ENCODE measurements around the gene LDLRAD4. TPM values are rescaled to one million over a fixed set of nuclear protein-coding genes. Genes with fewer than 3 reads are reported as not detected.

Gene LDLRAD4
- total RNA-seq, 1 donor = 0.43 TPM

DNA sequence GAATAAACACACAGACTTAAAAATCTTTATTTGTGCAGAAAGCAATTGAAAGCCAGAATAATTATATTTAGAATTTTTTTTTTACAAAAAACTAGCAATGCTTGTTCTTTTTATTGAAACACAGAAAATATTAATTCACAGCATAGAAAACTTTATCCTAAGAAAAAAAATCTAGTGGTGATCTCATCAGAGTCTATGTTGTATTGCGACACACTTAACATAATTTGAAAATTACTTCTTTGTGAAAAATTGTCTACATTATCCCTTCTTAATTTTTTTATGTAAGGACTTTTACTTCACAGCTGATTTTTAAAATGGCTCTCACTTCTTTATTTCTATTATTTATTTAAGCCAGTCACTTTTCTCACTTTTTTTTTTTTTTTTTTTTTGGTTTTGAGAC, 103.4 kb downstream of the LDLRAD4 start:
- TF ChIP-seq, protein P1, sequence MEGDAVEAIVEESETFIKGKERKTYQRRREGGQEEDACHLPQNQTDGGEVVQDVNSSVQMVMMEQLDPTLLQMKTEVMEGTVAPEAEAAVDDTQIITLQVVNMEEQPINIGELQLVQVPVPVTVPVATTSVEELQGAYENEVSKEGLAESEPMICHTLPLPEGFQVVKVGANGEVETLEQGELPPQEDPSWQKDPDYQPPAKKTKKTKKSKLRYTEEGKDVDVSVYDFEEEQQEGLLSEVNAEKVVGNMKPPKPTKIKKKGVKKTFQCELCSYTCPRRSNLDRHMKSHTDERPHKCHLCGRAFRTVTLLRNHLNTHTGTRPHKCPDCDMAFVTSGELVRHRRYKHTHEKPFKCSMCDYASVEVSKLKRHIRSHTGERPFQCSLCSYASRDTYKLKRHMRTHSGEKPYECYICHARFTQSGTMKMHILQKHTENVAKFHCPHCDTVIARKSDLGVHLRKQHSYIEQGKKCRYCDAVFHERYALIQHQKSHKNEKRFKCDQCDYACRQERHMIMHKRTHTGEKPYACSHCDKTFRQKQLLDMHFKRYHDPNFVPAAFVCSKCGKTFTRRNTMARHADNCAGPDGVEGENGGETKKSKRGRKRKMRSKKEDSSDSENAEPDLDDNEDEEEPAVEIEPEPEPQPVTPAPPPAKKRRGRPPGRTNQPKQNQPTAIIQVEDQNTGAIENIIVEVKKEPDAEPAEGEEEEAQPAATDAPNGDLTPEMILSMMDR (IDR thresholded peaks at IDR 0.05; ENCODE audit: insufficient read depth, low read depth, low read length) = no peak
- no peak for DNase-seq (ENCODE audit: low read depth)

DNA sequence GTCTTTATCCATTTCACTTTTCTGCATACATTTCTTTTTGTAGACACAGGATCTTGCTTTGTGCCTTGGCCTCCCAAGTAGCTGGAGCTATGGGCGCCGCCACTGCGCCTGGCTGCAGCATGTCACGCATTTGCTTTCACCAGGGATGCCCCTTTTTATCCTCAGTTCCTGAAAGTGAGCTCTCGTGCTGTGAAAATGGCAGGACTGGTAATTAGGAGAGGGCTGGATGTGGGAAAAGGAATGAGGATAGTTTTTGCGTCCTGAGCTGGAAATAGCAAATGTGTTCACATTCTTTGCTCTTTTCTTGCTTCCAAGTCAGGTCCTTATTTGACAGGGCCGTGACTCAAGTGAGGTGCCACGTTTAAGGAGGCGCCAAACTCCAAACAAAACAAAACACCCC, 104.6 kb downstream of the LDLRAD4 start:
- DNase-seq (ENCODE audit: low read depth) = no peak
- no peak overlapping the region for H3K4me3 ChIP-seq (ENCODE audit: low read depth, low read length)
- TF ChIP-seq, protein P1 (IDR thresholded peaks at IDR 0.05; ENCODE audit: insufficient read depth, low read depth, low read length) = no peak

More for the DNA sequence above, 103.4 kb downstream of the LDLRAD4 start:
- no peak overlapping the region for H3K4me3 ChIP-seq (ENCODE audit: low read depth, low read length)

DNA sequence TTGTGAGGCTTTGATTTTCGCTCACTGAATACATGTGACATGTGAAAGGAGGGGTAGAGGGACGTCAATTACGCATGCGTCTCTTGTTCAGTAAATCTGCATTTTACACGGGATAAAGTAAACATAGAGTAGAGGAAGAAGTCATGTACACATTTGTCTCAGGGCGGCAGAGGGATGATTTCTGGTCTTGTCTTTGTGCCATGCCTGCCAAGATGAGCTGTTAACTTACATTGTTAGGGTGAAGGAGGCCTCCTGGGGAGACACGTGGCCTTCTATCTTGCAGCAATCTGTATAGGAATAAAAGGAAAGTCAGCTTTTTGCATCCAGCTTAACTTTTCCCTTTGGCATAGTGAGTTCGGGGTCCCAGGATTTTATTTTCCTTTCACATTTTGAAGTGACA, 106.3 kb downstream of the LDLRAD4 start:
- DNase-seq (ENCODE audit: low read depth) = no peak
- TF ChIP-seq, protein P1 (IDR thresholded peaks at IDR 0.05; ENCODE audit: insufficient read depth, low read depth, low read length) = no peak
- no peak overlapping the region for H3K4me3 ChIP-seq (ENCODE audit: low read depth, low read length)

DNA sequence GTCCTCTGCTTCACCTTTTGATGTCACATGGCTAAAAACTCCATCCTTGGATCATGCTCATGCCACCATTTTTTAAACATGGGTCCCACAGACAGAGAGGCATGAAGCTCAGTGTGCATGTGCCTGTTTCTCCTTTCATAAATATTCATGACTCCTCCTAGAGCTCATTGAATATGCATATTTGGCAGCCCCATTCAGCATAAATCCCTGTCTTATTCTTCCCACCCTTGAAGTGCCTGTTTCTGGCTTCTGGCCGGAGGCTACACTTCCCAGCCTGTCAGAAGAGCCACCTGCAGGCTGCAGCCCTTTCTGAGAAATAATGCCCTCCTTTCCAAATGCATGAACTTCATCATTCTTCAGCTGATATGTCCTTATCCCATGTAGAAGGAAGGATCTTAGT, 109.7 kb downstream of the LDLRAD4 start:
- TF ChIP-seq, protein P1 (IDR thresholded peaks at IDR 0.05; ENCODE audit: insufficient read depth, low read depth, low read length) = no peak
- H3K4me3 ChIP-seq (ENCODE audit: low read depth, low read length) = no peak overlapping the region
- DNase-seq (ENCODE audit: low read depth) = no peak

DNA sequence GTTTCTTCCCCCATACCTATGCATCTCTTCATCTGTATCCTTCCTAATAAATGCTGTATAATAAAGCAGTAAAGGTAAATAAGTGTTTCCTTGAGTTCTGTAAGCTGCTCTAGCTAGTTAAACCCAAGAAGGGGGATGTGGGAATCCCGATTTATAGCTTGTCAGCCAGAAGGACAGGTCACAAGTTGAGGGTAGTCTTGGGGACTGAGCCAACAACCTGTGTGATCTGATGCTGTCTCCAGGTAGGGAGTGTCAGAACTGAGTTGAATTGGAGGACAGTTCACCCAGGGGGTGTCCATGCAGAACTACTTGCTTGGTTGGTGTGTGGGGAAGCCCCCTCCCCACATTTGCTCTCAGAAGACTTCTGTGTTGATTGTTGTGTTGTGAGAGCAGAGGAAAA, 112.4 kb downstream of the LDLRAD4 start:
- TF ChIP-seq, protein P1 (IDR thresholded peaks at IDR 0.05; ENCODE audit: insufficient read depth, low read depth, low read length) = no peak
- H3K4me3 ChIP-seq (ENCODE audit: low read depth, low read length) = no peak overlapping the region
- DNase-seq (ENCODE audit: low read depth) = no peak

DNA sequence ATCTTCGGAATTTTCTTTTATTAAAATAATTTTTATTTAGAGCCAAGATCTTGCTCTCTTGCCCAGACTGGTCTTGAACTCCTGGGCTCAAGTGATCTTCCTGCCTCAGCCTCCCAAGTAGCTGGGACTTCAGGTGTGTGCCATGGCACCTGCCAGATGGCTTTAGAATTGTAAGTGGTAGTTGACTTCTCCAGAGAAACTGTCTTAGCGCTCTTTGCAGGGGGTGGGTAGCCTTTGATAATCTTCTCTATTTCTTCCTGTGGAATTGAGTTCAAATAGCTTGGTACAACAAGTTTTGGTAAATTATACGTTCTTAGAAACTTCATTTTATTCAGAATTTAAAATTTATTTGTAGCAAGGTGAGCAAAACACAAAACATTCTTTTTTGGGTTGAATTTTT, 113.3 kb downstream of the LDLRAD4 start:
- no peak for DNase-seq (ENCODE audit: low read depth)
- TF ChIP-seq, protein P1 (IDR thresholded peaks at IDR 0.05; ENCODE audit: insufficient read depth, low read depth, low read length) = no peak
- H3K4me3 ChIP-seq (ENCODE audit: low read depth, low read length) = no peak overlapping the region

DNA sequence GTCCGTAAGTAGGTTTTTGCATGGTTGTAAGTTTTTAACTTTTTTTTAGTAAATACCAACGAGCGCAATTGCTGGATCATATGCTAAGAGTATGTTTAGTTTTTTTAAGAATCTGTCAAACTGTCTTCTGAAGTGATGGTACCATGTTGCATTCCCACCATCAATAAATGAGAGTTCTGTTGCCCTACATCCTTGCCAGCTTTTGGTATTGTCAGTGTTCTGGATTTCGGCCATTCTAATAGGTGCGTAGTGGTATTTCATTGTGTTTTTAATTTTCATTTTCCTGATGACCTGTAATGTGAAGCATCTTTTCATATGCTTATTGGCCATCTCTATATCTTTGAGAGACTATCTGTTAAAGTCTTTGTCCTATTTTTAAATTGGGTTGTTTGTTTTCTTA, 114.3 kb downstream of the LDLRAD4 start:
- H3K4me3 ChIP-seq (ENCODE audit: low read depth, low read length) = no peak overlapping the region
- TF ChIP-seq, protein P1 (IDR thresholded peaks at IDR 0.05; ENCODE audit: insufficient read depth, low read depth, low read length) = no peak
- no peak for DNase-seq (ENCODE audit: low read depth)

All from fibroblast of villous mesenchyme (primary cell).